ENCODE measurements around the gene TSSK2. TPM values are rescaled to one million over a fixed set of nuclear protein-coding genes. Genes with fewer than 3 reads are reported as not detected.

TSSK2 gene
- total RNA-seq, 1 donor from 2014 or later, result not detected

DNA sequence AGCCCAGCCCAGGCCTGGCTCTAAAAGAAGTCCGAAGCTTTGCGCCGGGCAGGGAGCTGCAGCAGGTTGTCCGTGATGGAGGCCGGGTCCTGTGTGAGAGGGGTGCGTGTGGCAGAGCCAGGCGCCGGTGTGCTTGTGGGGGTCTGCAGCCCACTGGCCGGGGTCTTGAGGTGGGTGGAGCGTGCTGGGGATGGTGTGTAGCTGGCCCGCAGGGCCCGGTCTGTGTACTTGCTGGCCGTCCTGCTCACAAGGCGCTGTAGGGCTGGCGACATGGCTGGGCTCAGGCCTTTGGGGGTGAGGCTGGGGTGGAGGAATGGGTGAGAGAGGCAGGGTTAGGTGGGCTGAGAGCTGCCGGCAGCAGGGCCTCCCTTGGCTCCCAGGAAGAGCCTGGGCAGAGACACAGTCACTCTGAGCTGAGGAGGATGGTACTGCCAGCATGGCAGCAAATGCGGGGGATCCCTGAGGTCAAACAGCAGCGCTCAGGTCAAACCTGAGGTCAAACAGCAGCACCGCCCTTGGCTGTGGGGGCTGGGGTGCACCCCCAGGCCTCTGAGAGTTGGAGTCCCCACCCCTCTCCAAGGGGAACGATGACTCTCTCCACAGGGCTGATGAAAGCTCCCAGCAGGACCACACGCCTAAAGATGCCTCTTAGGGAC lies 3.2 kb downstream of the TSSK2 start:
- H2AFZ ChIP-seq (ENCODE audit: low read depth, low read length), result no peak overlapping the region
- peaks cover 21% of the 10 kb centered on the region for H4K20me1 ChIP-seq (ENCODE audit: insufficient read depth, low read length)
- H3K4me3 ChIP-seq (ENCODE audit: insufficient read depth, low read depth, low read length), result no peak overlapping the region
- Mint-ChIP-seq H3K27ac (ENCODE audit: unreplicated experiment) (no peak overlapping the region), H3K4me3 (ENCODE audit: unreplicated experiment) (no peak overlapping the region), H3K9me3 (ENCODE audit: unreplicated experiment) (no peaks in the 10 kb centered on the region), H3K27me3 (ENCODE audit: low read depth, unreplicated experiment) (no peaks in the 10 kb centered on the region), H3K4me1 (ENCODE audit: low read depth, unreplicated experiment) (no peaks in the 10 kb centered on the region), H3K36me3 (ENCODE audit: low read depth, unreplicated experiment) (peaks cover 24% of the 10 kb centered on the region)
- no peaks in the 10 kb centered on the region for H3K27me3 ChIP-seq (ENCODE audit: insufficient read depth, low read length)
- no peak overlapping the region for H3K9ac ChIP-seq (ENCODE audit: low read length)
- no peak overlapping the region for H3K27ac ChIP-seq (ENCODE audit: low read depth, low read length)
- TF ChIP-seq CTCF (IDR thresholded peaks at IDR 0.05; ENCODE audit: insufficient read depth, low read depth, low read length) (no peak), EZH2 (IDR thresholded peaks at IDR 0.05; ENCODE audit: insufficient read depth, low read length) (no peak)
- H3K4me1 ChIP-seq (ENCODE audit: insufficient read depth, low read length), result no peaks in the 10 kb centered on the region
- DNase-seq (ENCODE audit: low read depth), result no peak
- no peak overlapping the region for H3K4me2 ChIP-seq (ENCODE audit: low read length)
- H3K9me3 ChIP-seq (ENCODE audit: insufficient read depth, low read depth, low read length), result no peaks in the 10 kb centered on the region
- no peak for FAIRE-seq
- peaks cover 21% of the 10 kb centered on the region for H3K36me3 ChIP-seq (ENCODE audit: insufficient read depth, low read length)
- no peaks in the 10 kb centered on the region for H3K79me2 ChIP-seq (ENCODE audit: insufficient read depth, low read length)

DNA sequence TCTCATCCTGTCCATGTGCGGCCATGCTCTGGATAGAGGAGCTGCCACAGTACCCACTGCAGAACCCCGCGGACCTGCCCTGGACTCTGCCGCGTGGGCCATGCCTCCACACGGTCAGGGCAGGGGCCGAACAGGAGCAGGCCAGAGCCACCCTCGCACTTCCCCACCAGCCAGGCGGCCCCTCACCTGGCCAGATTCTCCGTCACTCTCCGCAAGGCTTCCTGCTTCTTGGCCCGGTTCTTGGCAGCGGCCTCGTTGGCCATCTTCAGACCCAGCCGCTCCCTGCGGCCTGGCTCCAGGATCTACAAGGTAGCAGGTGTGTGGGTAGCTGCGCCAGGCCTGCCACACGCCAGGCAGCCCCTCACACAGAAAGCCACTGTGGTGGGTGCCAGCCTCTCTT lies 3.8 kb downstream of the TSSK2 start:
- Mint-ChIP-seq H3K27ac (ENCODE audit: unreplicated experiment) (no peak overlapping the region), H3K9me3 (ENCODE audit: unreplicated experiment) (no peaks in the 10 kb centered on the region), H3K4me3 (ENCODE audit: unreplicated experiment) (no peak overlapping the region), H3K36me3 (ENCODE audit: low read depth, unreplicated experiment) (peaks cover 29% of the 10 kb centered on the region), H3K4me1 (ENCODE audit: low read depth, unreplicated experiment) (no peaks in the 10 kb centered on the region), H3K27me3 (ENCODE audit: low read depth, unreplicated experiment) (no peaks in the 10 kb centered on the region)
- Histone ChIP-seq H3K4me2 (ENCODE audit: low read length) (no peak overlapping the region), H3K9ac (ENCODE audit: low read length) (no peak overlapping the region), H3K4me1 (ENCODE audit: insufficient read depth, low read length) (no peaks in the 10 kb centered on the region), H3K4me3 (ENCODE audit: insufficient read depth, low read depth, low read length) (no peak overlapping the region), H3K27ac (ENCODE audit: low read depth, low read length) (no peak overlapping the region), H4K20me1 (ENCODE audit: insufficient read depth, low read length) (peaks cover 23% of the 10 kb centered on the region), H3K79me2 (ENCODE audit: insufficient read depth, low read length) (no peaks in the 10 kb centered on the region), H3K36me3 (ENCODE audit: insufficient read depth, low read length) (peaks cover 23% of the 10 kb centered on the region), H3K9me3 (ENCODE audit: insufficient read depth, low read depth, low read length) (no peaks in the 10 kb centered on the region), H2AFZ (ENCODE audit: low read depth, low read length) (no peak overlapping the region), H3K27me3 (ENCODE audit: insufficient read depth, low read length) (no peaks in the 10 kb centered on the region)
- TF ChIP-seq CTCF (IDR thresholded peaks at IDR 0.05; ENCODE audit: insufficient read depth, low read depth, low read length), result no peak
- no peak for TF ChIP-seq EZH2 (IDR thresholded peaks at IDR 0.05; ENCODE audit: insufficient read depth, low read length)
- FAIRE-seq (no peak), DNase-seq (ENCODE audit: low read depth) (no peak)

- H2AFZ ChIP-seq (ENCODE audit: low read depth, low read length), result no peak overlapping the region
- H3K36me3 ChIP-seq (ENCODE audit: insufficient read depth, low read length), result peaks cover 37% of the 10 kb centered on the region
- no peak overlapping the region for H3K4me3 Mint-ChIP-seq (ENCODE audit: unreplicated experiment)
- no peaks in the 10 kb centered on the region for H3K79me2 ChIP-seq (ENCODE audit: insufficient read depth, low read length)
- H3K4me3 ChIP-seq (ENCODE audit: insufficient read depth, low read depth, low read length), result no peak overlapping the region
- no peak overlapping the region for H3K9ac ChIP-seq (ENCODE audit: low read length)
- no peaks in the 10 kb centered on the region for H3K9me3 ChIP-seq (ENCODE audit: insufficient read depth, low read depth, low read length)
- no peak overlapping the region for H3K27ac ChIP-seq (ENCODE audit: low read depth, low read length)
- no peak overlapping the region for H3K27ac Mint-ChIP-seq (ENCODE audit: unreplicated experiment)
- DNase-seq (ENCODE audit: low read depth) (no peak), FAIRE-seq (no peak)
- H3K27me3 ChIP-seq (ENCODE audit: insufficient read depth, low read length), result no peaks in the 10 kb centered on the region
- no peaks in the 10 kb centered on the region for H3K4me1 Mint-ChIP-seq (ENCODE audit: low read depth, unreplicated experiment)
- no peaks in the 10 kb centered on the region for H3K9me3 Mint-ChIP-seq (ENCODE audit: unreplicated experiment)
- H3K4me1 ChIP-seq (ENCODE audit: insufficient read depth, low read length), result no peaks in the 10 kb centered on the region
- TF ChIP-seq CTCF (IDR thresholded peaks at IDR 0.05; ENCODE audit: insufficient read depth, low read depth, low read length) (no peak), EZH2 (IDR thresholded peaks at IDR 0.05; ENCODE audit: insufficient read depth, low read length) (no peak)
- no peaks in the 10 kb centered on the region for H3K27me3 Mint-ChIP-seq (ENCODE audit: low read depth, unreplicated experiment)
- H3K4me2 ChIP-seq (ENCODE audit: low read length), result no peak overlapping the region
- H3K36me3 Mint-ChIP-seq (ENCODE audit: low read depth, unreplicated experiment), result peaks cover 24% of the 10 kb centered on the region
- peaks cover 38% of the 10 kb centered on the region for H4K20me1 ChIP-seq (ENCODE audit: insufficient read depth, low read length)
Measured at GRCh38 chr22:19136915-19137314, 5.8 kb downstream of the TSSK2 start.

All from astrocyte (in vitro differentiated cells and primary cell).